ENCODE results near the gene ZBTB7C. TPM values are rescaled to one million over a fixed set of nuclear protein-coding genes. Genes with fewer than 3 reads are reported as not detected.

Gene ZBTB7C
- total RNA-seq, 1 donor from 2014 or later = 0.15 TPM

GRCh38 chr18:48040457-48041110 lies 368.6 kb downstream of the ZBTB7C start:
- Histone ChIP-seq H3K27me3 (no peaks in the 10 kb centered on the region), H3K9me3 (ENCODE audit: low read depth) (no peaks in the 10 kb centered on the region), H3K27ac (no peak overlapping the region), H3K4me2 (no peak overlapping the region), H3K79me2 (ENCODE audit: low read depth) (no peaks in the 10 kb centered on the region), H3K36me3 (no peaks in the 10 kb centered on the region), H3F3A (ENCODE audit: low read depth) (no peaks in the 10 kb centered on the region), H3K4me3 (no peak overlapping the region), H3K4me1 (no peaks in the 10 kb centered on the region), H4K20me1 (ENCODE audit: low read depth) (no peaks in the 10 kb centered on the region), H2AFZ (replicated peaks) (no peak overlapping the region), H3K9ac (no peak overlapping the region)
- TF ChIP-seq EZH2 (IDR thresholded peaks at IDR 0.05) (no peak), CTCF (IDR thresholded peaks at IDR 0.05) (no peak), EZH2phosphoT487 (IDR thresholded peaks at IDR 0.05) (no peak)
- Mint-ChIP-seq H3K27me3 (ENCODE audit: insufficient read depth, low read depth) (peaks cover 15% of the 10 kb centered on the region), H3K27ac (no peak overlapping the region), H3K36me3 (no peaks in the 10 kb centered on the region), H3K4me1 (no peaks in the 10 kb centered on the region), H3K4me3 (no peak overlapping the region), H3K9me3 (no peaks in the 10 kb centered on the region)
- DNase-seq (ENCODE audit: low spot score) = no peak

GRCh38 chr18:48039769-48040215 lies 369.4 kb downstream of the ZBTB7C start:
- Histone ChIP-seq H3K4me1 (no peaks in the 10 kb centered on the region), H4K20me1 (ENCODE audit: low read depth) (no peaks in the 10 kb centered on the region), H3K4me2 (no peak overlapping the region), H3K27me3 (no peaks in the 10 kb centered on the region), H2AFZ (replicated peaks) (no peak overlapping the region), H3K9me3 (ENCODE audit: low read depth) (no peaks in the 10 kb centered on the region), H3K9ac (no peak overlapping the region), H3K79me2 (ENCODE audit: low read depth) (no peaks in the 10 kb centered on the region), H3K36me3 (no peaks in the 10 kb centered on the region), H3K4me3 (no peak overlapping the region), H3K27ac (no peak overlapping the region), H3F3A (ENCODE audit: low read depth) (no peaks in the 10 kb centered on the region)
- no peak for DNase-seq (ENCODE audit: low spot score)
- H3K4me1 Mint-ChIP-seq = no peaks in the 10 kb centered on the region
- H3K36me3 Mint-ChIP-seq = no peaks in the 10 kb centered on the region
- H3K4me3 Mint-ChIP-seq = no peak overlapping the region
- no peaks in the 10 kb centered on the region for H3K9me3 Mint-ChIP-seq
- TF ChIP-seq EZH2 (IDR thresholded peaks at IDR 0.05) = no peak
- TF ChIP-seq EZH2phosphoT487 (IDR thresholded peaks at IDR 0.05) = no peak
- TF ChIP-seq CTCF (IDR thresholded peaks at IDR 0.05) = no peak
- peaks cover 14% of the 10 kb centered on the region for H3K27me3 Mint-ChIP-seq (ENCODE audit: insufficient read depth, low read depth)
- no peak overlapping the region for H3K27ac Mint-ChIP-seq

GRCh38 chr18:48038636-48039035 lies 370.5 kb downstream of the ZBTB7C start:
- H3K9ac ChIP-seq = no peak overlapping the region
- Mint-ChIP-seq H3K27ac (no peak overlapping the region), H3K36me3 (no peaks in the 10 kb centered on the region), H3K27me3 (ENCODE audit: insufficient read depth, low read depth) (peaks cover 12% of the 10 kb centered on the region), H3K4me3 (no peak overlapping the region), H3K9me3 (no peaks in the 10 kb centered on the region), H3K4me1 (no peaks in the 10 kb centered on the region)
- H3K79me2 ChIP-seq (ENCODE audit: low read depth) = no peaks in the 10 kb centered on the region
- no peaks in the 10 kb centered on the region for H3K4me1 ChIP-seq
- H3K9me3 ChIP-seq (ENCODE audit: low read depth) = no peaks in the 10 kb centered on the region
- H2AFZ ChIP-seq (replicated peaks) = no peak overlapping the region
- no peak for DNase-seq (ENCODE audit: low spot score)
- TF ChIP-seq CTCF (IDR thresholded peaks at IDR 0.05) (no peak), EZH2 (IDR thresholded peaks at IDR 0.05) (no peak), EZH2phosphoT487 (IDR thresholded peaks at IDR 0.05) (no peak)
- H3K36me3 ChIP-seq = no peaks in the 10 kb centered on the region
- H3K27ac ChIP-seq = no peak overlapping the region
- H3F3A ChIP-seq (ENCODE audit: low read depth) = no peaks in the 10 kb centered on the region
- no peaks in the 10 kb centered on the region for H3K27me3 ChIP-seq
- H3K4me3 ChIP-seq = no peak overlapping the region
- H4K20me1 ChIP-seq (ENCODE audit: low read depth) = no peaks in the 10 kb centered on the region
- H3K4me2 ChIP-seq = no peak overlapping the region
